Inflammatory macrophage treated with lipopolysaccharide for 1 hour (primary cell): ENCODE data around the gene ACADSB.

Source experiments
- DNase-seq, 2 donors: peaks; one replicate each; pipeline ENCODE4 v3.0.0-alpha.2; 2020 to 2022

Gene ACADSB

GRCh38 chr10:123042708-123043408, 34.1 kb downstream of the ACADSB start:
- no peak for DNase-seq

GRCh38 chr10:123043409-123043925, 34.7 kb downstream of the ACADSB start:
- DNase-seq, result peak; percentile 17 to 57

- DNase-seq, result peak in 1 of 2 donors; percentile 4
Observed at GRCh38 chr10:123044391-123044790, 35.6 kb downstream of the ACADSB start.

GRCh38 chr10:123045961-123046731, 37.3 kb downstream of the ACADSB start:
- DNase-seq, result no peak

GRCh38 chr10:123057968-123058367, 49.2 kb downstream of the ACADSB start:
- DNase-seq, result no peak

GRCh38 chr10:123061865-123062264, 53.1 kb downstream of the ACADSB start:
- DNase-seq, result no peak

GRCh38 chr10:123062726-123063125, 53.9 kb downstream of the ACADSB start:
- DNase-seq, result no peak

- DNase-seq, result no peak
Observed at GRCh38 chr10:123068087-123068853, 59.5 kb downstream of the ACADSB start.

GRCh38 chr10:123069246-123069986, 60.6 kb downstream of the ACADSB start:
- no peak for DNase-seq

GRCh38 chr10:123073187-123073586, 64.4 kb downstream of the ACADSB start:
- no peak for DNase-seq

- no peak for DNase-seq
Observed at GRCh38 chr10:123074215-123074614, 65.4 kb downstream of the ACADSB start.

GRCh38 chr10:123081896-123082295, 73.1 kb downstream of the ACADSB start:
- DNase-seq, result no peak

- DNase-seq, result no peak
Observed at GRCh38 chr10:123083811-123084210, 75.0 kb downstream of the ACADSB start.

GRCh38 chr10:123086281-123086680, 77.5 kb downstream of the ACADSB start:
- no peak for DNase-seq

- no peak for DNase-seq
Observed at GRCh38 chr10:123087348-123087747, 78.5 kb downstream of the ACADSB start.

GRCh38 chr10:123087786-123088185, 79.0 kb downstream of the ACADSB start:
- no peak for DNase-seq

GRCh38 chr10:123092635-123093414, 84.0 kb downstream of the ACADSB start:
- no peak for DNase-seq

- no peak for DNase-seq
Observed at GRCh38 chr10:123093489-123093888, 84.7 kb downstream of the ACADSB start.

GRCh38 chr10:123096452-123096851, 87.6 kb downstream of the ACADSB start:
- DNase-seq, result no peak

- DNase-seq, result no peak
Observed at GRCh38 chr10:123097039-123097438, 88.2 kb downstream of the ACADSB start.

GRCh38 chr10:123100030-123100762, 91.4 kb downstream of the ACADSB start:
- DNase-seq, result no peak
